ENCODE data around the gene ISCA2.

Gene ISCA2

DNA sequence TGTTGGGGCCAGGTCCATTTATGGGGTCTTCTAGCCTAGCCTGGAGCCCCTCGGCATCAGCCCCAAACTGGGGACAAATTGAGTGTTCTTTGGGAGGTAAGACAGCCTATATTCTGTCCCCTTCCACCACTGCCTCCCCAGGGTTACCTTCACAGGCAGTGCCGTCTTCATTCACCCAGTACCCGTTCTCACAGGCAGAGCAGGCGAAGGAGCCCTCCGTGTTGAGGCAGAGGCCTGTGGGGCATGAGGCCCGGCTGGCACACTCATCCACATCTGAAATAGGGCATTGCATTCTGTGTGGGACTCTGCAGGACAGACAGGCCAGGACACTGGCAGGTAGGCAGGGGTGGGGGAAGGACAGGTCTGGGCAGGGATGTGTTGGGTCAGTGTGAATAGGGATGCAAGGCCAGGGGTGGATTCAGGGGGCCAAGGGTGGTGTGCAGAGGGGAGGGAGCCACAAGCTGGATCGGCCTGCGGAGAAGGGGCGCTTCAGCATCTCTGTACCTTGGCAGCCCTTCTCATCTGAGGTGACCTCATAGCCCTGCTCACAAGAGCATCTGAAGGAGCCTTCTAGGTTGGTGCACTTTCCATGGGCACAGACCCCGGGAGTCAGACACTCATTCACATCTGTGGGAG, 16.1 kb downstream of the ISCA2 start:
- DNase-seq, result peak; percentile 21

DNA sequence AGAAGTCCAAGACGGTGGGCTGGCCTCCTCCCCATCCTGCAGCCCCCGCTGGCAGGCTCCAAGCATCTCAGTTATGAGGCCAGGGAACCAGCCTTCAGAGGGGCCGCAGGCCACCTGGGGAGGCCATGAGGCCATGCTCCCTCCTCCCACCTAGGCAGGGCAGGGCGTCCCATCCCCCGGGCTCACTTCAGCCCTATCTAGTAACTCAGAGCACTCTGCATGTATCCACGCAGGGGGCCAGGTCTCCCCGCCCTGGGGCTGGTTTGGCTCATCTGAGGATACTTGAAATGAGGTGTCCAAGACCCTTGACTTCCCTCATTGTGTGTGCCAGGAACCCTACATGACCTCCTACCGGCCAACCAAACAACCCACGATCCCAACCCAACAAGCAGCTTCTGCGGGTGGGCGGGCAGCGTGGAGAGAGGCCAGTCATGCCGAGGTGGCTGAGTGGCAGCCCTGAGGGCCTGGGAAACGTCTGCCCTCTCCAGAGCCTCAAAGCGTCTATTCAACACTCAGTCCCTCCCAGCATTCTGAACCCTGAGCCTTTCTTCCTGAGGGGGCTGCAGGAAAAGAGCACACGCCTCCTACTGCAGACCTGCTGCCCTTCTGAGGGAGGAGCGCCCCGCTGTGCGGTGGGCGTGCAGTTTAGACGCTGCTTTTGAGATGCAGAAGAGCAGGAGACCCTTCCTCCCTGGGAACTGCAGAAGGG, 16.8 kb downstream of the ISCA2 start:
- DNase-seq, result no peak

DNA sequence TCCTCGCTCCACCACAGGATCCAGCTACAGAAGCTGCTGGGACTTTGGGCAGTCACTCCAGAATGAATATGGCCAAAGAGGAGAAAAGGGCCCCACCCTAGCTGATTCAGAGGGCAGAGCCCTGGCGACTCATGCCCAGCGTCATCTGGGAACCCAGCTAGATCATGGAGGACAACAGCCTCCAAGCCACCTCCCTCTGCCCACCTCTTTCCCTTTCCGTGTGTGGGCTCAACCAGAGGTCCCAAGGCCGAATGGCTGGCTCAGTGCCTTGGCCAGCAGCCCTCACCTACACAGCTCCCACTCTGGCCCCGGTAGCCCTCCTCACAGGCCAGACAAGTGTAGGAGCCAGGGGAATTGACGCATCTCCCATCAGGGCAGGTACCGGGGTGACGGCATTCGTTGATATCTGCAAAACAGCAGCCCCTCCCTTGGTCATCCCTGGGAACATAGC, 17.4 kb downstream of the ISCA2 start:
- DNase-seq, result no peak

DNA sequence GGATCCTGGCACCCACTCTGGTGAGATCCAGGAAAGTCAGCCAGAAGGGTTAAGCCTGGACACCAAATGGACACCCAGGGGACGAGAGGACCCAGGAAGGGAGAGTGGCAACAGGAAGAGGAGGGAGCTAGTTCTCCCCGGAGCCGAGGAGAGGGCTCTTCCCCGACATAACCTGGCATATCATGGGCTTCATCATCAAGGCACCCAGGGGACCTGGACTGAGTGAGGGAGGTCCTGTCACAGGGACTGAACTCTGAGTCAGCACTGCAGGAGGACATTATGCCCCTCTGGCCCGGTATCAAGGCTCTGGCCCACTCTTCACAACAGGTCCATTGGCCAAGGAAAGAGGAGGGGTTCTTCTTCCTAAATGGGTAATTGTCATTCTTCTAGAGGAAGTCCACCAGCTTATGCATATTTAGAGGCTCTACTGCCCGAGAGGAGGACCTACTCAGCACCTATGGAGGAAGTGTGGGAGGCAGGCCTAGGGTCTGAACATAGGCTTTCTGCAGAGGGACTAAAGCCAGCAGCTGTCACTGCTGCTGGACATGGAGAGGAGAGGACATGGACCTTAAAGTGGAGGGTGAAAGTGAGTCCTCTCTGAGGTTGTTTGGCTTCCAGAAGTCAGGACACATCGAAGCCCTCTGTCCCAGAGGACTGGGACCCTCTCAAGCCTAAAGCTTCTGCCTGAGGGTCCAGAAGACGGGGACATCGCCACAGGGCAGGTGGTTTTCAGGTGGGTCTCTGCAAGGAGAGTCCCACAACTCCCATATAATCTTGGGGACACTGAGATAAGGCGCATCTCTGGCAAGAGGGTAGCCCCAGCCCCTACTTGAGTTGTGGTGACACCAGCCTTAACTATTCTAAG, 18.6 kb downstream of the ISCA2 start:
- DNase-seq, result no peak

DNA sequence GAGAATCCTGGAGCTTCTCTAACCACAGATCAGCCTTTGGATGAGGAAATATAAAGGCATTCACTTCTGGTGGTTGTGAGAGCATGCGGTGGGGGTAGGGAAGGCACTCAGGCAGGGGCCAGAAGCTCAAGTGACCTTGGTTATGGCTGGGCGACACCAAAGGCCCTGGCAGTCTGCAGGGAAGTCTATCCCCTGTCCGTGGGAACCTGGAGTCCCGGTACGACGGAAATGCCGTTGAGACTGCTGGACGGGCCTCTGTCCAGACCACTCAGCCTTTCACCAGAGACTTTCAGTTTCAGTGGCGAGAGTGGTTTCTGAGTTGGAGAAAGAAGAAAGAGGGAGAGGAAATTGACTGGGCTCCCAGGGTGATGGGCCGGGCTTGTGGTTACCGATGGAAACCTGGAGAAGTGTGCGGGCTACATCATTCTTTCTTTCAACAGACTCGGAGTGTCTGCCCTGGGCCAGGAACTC, 20.9 kb downstream of the ISCA2 start:
- peak; percentile 73 for DNase-seq

DNA sequence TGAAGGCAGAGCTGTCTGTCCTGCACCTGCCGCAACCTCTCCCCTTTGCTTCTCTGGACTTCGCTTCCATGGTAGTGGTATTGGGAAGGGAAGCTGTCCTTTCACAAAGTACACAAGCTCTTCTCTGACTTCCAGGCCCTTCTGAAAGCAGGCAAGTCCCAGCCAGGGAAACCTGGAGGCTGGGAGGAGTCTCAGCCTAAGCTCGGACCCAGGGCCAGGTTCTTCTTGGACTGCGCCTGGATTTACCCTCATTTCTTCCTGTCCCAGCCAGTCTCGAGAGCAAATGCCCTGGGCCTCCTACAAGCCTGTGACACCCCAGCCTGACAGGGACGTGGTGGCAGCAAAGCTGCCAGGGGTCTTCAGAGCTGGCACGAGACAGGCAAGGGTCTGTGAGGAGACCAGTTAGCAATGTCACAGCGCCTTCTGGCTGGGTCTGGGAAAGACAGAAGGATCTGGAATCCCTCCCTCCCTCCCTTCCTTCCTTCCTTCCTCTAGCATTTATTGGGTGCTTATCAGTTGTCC, 22.4 kb downstream of the ISCA2 start:
- no peak for DNase-seq

DNA sequence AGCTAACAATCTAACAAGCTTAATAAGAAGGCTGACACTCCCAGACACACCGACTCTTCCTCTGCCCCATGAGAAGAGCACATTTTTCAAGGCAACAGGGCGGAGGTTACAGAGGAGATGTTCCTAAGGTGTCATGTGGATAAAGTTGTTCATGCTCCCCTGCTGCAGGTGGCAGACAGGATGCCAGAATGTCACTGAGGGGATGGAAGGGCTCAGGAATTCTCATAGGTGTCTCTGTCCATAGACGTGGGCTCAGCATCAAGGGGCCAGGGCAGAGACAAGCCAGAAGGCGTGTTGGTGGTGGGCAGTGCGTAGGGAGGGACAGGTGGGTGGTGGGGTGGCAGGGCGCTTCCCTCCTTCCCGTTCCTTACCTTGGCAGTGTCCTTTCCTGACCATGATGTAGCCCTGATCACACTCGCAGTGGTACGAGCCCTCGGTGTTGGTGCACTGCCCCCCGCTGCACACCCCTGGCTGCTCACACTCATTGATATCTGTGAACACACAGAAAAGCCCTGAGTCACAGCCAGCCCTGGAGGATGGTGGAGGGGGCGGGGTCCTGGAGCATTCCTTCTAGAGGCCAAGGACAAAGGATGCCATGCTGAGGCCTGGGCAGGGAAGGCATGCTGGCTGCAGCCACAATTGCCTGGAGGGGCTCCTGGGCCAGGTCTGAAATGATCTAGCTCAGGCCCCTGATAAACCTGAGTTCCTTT, 23.0 kb downstream of the ISCA2 start:
- no peak for DNase-seq

DNA sequence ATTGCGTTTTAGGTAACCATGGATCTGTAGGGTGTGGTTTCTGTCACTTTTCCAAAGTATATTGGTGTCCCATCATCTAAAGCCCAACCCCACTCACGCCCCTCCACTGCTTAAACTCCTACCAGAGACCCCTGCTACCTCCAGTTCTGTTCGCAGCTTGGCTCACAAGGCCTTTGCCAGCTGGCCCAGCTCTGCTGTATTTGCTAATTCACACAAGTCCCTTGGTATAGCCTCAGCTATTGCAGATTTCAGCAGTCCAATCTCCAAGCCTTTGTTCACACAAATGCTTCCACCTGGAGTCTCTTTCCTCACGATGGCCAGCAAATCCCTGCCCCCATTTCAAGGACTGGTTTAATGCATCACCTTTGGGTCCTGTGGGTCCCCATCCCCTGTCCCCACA, 24.2 kb downstream of the ISCA2 start:
- no peak for DNase-seq

DNA sequence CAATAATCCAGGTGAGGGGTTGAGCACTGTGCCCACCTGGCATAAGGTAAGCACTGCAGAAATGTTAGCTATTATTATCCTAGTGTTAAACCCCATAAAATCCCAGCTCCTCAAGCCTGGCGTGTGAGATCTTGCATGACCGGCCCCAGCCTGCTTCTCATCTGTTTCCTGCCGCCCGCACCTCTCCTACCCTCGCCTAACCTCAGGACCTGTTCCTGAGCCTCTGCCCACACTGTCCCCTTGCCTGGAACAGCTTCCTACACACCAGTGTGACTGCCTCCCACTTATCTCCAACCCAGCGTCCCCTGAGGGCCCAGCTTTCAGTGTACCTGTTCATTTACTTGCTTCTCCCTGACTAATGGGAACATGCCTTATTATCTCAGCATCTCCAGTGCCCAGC, 24.7 kb downstream of the ISCA2 start:
- DNase-seq, result no peak

DNA sequence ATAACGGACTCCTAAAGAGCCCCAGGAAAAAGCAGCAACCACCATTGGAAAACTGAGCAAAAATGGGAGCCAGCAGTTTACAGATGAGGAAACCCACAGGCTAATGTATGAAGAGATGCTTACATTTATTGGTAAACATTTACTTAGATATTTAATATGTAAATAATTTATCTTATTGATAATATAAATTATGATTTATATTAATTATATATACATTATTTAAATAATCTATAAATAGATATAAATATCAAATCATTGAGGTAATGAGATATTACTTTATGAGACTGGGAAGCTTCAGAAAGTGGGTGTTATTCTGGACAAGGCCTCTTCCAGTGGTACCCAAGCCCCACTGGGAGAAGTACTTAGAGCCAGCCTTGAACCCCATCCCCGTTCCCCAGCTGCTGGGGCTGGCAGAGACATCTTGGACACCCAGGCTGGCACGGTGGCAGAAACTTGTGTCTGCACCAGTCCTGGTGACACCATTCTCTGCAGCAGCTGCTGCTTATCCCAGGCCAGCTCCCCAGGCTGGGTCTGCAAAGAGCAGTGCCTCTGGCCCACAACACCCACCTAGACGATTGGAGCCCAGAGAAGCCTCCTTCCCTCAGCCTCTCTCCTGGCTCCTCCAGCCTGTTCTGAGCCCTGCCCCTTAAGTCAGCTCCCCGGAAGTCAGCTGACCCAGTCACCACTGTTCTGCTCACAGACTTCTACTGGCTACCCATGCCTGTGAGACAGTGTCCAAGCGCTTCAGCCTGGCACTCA, 25.9 kb downstream of the ISCA2 start:
- DNase-seq, result no peak

DNA sequence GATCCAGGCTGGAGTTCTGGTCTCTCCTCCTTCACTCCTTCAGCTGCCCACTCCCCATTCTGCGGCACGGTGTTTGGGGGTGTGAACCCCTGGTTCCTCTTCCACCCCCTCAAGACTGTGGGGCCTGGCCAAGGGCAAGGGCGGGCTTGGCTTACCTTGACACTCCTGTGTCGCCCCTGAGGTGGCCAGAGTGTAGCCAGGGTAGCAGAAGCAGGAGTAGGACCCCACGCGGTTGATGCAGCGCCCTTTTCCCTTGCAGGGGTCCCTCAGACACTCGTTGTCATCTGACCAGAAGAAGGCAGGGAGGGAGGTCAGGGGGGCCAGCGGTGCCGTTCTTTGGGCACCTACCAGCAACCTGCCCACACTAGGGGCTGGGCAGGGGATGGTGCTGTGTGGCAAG, 28.2 kb downstream of the ISCA2 start:
- DNase-seq, result no peak

DNA sequence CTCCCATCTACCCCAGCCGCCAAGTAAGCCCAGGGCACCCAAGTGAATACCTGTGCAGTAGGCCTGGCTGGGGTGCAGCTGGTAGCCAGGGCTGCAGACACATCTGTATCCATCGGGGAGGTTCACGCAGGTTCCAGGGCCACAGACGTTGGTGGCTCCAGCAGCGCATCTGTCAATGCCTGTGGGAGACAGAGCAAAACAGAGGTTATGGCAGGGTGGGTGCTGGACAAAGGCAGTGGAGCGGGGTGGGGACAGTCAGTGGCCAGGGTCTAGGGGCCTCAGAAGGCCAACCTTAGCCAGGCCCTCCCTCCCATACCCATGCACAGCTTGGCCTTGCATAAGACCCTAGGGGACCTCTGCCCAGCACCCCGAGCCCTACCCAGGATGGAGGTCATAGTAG, 29.2 kb downstream of the ISCA2 start:
- DNase-seq, result no peak

DNA sequence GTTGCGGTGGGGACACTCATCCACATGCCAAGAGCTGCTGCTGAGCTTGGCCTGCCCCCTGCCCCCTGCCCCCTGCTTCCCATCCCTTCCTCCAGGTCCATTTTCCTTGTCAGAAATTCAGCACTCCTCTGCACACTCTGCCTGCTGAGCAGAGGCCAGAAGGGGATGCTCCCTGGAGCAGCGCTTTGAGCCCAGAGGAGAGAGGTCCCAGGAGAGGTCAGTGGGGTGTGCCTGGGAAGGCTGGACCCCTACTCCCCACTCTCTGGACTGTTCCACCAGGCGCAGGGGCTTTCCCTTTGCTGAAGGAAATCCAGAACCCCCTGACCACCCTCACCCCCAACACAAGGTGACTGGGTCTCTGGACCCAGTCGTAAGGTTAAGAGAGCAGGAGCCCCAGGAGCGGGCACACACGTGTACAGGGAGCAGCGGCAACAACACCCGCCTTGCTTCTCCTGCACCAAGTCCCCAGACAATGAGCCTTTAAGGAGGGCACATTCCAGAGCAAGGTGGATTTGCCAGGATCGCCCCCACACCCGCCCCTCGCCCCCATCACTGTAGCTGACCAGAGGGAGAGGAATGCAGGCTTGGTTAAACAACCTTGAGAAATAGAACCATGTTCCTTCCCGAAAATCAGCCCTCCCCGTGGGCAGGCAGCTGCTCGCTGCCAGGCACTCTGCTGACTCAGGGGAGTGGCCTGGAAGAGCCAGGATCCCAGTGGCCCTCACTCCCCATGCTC, 30.7 kb downstream of the ISCA2 start:
- no peak for DNase-seq

DNA sequence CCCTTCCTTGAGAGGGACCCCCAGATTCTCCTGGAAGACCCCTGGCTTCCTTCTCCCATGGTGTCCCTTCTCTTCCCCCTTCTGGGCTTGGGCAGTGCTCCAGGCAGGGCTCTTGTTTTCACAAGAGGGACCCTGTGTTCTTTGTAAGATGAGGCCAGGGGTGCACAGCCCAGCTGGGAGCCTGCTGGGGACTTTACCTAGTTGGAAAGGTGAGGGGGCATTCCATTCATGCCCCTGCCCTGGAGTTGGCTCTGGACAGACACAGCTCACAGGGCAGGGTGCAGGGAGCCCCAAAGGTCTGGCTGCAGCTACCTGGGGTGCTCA, 31.2 kb downstream of the ISCA2 start:
- no peak for DNase-seq

DNA sequence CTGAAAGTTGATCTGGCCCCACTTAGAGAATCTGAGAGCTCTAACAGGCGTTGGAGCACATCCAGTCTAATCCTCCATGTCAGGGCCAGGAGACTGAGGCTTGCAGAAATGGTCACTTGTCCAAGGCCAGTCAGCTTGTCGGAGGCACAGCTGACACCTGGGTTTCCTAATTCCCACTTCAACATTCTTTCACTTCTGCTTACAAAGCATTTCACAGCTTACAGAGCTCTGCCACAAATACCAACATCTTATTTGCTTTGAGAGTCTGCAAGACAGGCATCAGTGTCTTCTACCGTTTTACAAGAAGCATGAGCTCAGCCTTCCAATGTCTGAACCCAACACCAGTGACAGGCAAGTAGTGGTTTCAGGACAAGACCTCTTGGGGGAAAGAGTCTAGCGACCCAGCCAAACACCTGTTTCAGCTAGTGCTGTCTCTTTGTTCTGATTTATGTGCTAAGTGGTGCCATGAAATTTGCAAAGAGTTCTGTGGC, 31.8 kb downstream of the ISCA2 start:
- DNase-seq, result no peak

DNA sequence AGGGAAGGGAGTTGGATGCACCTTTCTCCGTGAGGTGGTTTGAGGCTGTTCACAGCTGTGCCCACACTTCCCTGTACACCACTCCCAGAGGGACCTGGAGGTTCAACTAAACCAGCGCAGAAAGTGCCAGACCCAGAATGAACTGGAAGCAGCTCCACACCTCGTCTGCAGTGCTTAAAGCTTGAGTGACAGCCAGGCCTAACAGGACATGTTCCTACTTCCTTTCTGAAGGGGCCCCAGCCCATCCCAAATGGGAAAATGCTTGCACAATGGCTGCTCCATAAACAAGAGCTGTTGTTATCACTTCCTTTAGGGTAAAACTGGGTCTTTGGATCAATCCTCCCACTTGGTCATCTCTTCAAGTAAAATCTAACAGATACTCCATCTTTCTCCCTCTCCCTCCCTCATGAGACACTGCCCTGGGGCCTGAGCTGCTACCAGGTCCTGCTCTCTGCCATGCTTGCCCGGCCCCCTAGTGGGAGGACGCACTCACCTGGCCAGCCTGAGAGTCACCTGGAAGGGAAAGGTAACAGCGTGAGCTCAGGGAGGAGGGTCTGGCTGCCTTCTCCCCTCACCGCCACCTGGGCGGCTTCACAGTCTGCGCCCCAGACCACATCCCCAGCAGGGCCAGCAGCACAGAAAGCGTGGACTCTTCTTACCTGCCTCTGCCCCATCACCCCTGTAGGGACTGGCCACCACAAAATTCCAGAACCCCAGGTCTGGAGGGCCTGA, 33.5 kb downstream of the ISCA2 start:
- DNase-seq, result no peak

DNA sequence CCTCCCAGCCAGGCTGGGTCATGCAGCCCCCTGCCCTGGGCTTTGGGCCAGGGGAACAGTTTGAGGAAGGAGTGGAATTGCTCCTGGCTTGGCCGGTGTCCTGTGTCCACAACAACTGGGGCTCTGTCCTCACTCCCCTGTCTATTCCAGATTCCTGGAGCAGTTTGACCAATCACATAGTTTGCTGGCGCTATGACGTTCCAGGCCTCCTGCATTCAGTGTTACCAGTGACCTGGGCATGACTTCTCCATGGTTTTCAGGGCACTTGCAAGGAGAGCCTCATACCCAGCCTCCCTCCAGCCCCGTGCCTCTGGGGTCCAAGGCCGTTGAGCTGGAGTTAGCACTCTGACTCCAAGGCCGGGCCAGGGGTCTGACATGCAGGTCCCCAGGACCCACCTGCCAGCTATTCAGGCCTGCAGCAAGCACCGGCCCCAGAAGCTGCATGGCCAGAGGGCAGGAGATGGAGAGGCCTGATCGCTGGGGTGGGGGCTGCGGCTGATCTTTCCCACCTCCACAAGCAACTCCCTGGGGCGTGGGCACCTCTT, 34.2 kb downstream of the ISCA2 start:
- DNase-seq, result no peak

DNA sequence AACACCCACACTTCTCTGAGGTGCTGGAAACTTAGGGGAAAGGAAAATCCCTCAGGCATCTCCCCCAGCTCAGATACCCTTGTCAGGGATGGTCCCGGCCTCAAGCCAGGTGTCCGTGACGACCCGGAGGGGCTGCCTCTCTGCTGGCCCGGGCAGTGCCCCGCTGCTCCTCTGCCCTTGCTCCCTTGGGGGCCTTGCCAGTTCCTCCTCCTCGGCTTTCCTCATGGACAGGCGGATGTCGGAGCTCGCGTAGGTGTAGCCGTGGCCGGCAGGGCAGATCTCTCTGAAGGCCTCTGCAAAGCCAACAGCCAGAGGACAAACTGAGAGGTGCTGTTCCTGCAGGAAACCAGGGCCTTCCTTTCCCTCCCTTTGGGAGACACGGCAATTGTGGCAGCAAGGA, 34.8 kb downstream of the ISCA2 start:
- DNase-seq, result no peak

DNA sequence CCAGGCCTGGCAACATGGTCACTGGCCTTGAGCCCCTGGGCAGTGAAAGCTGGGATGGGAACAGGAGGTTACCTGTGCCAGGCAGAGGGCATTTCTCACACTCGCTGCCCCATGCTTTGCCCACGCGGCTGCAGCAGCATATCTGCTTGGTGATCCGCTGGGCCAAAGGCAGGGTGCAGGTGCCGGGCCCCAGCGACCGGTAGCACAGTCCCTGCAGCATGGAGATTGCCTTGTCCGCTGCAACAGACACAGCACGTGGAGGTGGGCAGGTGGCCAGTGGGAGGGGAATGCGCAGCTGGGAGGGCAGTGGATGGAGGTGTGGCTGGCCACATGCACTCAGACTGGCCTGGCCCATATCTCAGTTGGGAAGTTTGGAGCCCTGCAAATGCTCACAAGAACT, 35.3 kb downstream of the ISCA2 start:
- DNase-seq, result no peak

DNA sequence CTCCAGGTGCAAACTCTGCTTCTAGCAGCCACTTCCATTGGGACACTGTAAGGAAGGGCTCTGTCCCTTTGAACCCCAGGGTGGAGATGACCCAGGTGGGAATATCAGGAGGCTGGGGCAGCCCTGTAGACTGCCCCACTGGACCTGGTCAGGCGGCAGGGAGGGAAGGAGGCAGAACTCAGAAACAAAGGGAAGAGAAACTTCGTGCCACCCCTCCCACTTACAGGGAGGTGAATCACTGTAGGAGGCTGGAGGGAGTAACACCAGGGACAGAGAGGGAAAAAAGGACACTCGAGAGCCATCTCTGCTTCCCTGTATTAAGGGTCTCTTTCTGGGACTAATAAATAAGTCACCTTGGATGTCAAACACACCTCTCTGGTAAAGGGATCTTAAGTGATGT, 37.4 kb downstream of the ISCA2 start:
- DNase-seq, result no peak

All from right forelimb (tissue), 1 donor.